ENCODE results near the gene MEF2C. TPM values are rescaled to one million over a fixed set of nuclear protein-coding genes. Genes with fewer than 3 reads are reported as not detected.

The MEF2C gene
- total and polyA plus RNA-seq, 2 of the 13 experiments (the other 11 are each of a cell fraction or from before 2014, with no cell fraction given) = 0.02 TPM; not detected in 1

DNA sequence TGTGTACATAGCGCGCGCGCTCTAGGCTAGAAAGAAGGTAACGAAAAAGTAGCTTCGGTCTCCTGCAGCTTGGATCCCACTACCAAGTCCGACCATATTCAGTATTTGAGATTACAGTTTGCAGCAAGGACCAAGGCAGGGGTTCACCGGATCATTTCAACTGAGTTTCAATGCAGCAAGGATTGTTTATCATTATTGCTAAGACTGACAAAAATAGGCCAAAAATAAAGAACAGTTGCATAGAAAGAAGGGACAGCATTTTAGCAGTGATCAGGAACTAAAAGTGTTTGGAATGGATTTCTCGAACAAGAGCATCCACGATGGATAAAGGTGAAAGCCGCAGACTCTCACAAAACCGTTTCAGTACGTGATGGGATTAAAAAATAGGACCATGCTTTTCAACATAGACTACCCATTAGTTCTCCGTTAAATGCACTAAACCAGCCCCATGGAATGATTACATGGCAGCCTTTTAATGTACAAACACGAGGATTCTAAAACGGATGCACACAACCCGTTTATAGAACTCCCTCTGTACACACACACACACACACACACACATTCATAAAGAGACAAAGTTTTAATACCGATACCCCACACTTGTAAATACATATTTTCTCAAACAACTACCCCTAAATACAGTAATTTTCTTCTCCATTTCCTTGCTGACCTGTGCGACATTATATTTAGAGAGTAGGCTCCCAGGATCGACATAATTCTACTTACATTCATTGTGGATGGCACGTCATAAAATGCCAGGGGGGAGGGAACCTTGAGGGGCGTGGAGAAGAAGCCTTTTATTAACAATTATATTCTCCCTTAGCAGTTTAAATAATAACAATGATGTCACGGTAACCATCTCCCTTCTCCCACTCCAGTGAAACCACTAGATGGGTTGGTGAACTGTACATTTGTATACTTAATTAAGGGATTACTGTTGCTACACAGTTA lies 197.1 kb downstream of the MEF2C start:
- no peak for DNase-seq (ENCODE audit: low spot score)
- H3K36me3 ChIP-seq (replicated peaks in 1 of 2; ENCODE audit: control insufficient read depth in 1 of 2, insufficient read depth in 2 of 2, low read length in 2 of 2) = no peaks in the 10 kb centered on the region
- no peaks in the 10 kb centered on the region for H3K9me3 ChIP-seq (ENCODE audit: low read length)
- no peak overlapping the region for H3K27ac ChIP-seq (ENCODE audit: extremely low read length, insufficient read depth, low read length)
- peaks cover 2 to 76% of the 10 kb centered on the region in 2 experiments; a peak in 4 of 5 replicates for H3K27me3 ChIP-seq (ENCODE audit: control insufficient read depth in 1 of 2, insufficient read depth in 2 of 2, low read length in 2 of 2)
- ChIA-PET POLR2A (no interaction called here), CTCF (ENCODE audit: low intra/inter-chr PET ratio, low total read pairs) (no interaction called here)
- no peaks in the 10 kb centered on the region for H3K4me1 ChIP-seq (ENCODE audit: insufficient read depth, low read length)
- H3K4me2 ChIP-seq (ENCODE audit: low read depth, low read length) = no peak overlapping the region
- TF ChIP-seq, protein P1, sequence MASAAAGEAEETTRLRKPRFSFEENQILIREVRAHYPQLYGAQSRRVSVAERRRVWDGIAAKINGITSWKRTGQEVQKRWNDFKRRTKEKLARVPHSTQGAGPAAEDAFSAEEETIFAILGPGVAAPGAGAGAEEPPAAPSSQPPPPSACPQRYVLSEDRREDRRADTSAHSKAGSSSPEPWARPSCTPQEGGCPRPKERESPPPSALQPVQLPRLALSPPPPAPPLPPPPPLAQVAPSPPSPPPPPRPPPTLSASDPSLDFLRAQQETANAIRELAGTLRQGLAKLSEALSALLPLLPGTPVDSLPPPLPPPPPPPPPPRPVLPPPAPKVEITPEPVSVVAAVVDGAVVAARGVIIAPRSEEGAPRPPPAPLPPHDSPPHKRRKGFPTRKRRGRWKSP (CRISPR knock-in tag; IDR thresholded peaks at IDR 0.05) = no peak
- TF ChIP-seq ZNF598 (CRISPR knock-in tag; IDR thresholded peaks at IDR 0.05; ENCODE audit: borderline replicate concordance) = no peak
- ATAC-seq = no peak
- no peak overlapping the region for H3K9ac ChIP-seq (ENCODE audit: insufficient read depth, low read depth, low read length)
- intact Hi-C loops (cut with micrococcal nuclease; ENCODE audit: unreplicated experiment) = no loop called here
- BruUV-seq (replicated peaks) = no TSS peak
- H2AFZ ChIP-seq (ENCODE audit: low read length) = no peak overlapping the region
- H3K4me3 ChIP-seq (replicated peaks in 1 of 3; ENCODE audit: insufficient read depth in 1 of 3, low read depth in 2 of 3, low read length in 3 of 3) = no peak overlapping the region
- FAIRE-seq = no peak
- H3K79me2 ChIP-seq (ENCODE audit: insufficient read depth, low read length) = no peaks in the 10 kb centered on the region
- WGBS (ENCODE audit: low lambda C conversion rate) = 22% methylated on average over 23 of the region's 23 CpGs
- H4K20me1 ChIP-seq (ENCODE audit: insufficient read depth, low read length) = no peaks in the 10 kb centered on the region
- in situ Hi-C loops (cut with HindIII; ENCODE audit: extremely low pct_ligation_motif_present, low pct_unique_long_range_greater_than_20kb) = loop anchor here (5.0 to 25.0 kb wide), 2 partner anchors 904 to 1274 kb away; partner anchors contain the start of gene CCNH

DNA sequence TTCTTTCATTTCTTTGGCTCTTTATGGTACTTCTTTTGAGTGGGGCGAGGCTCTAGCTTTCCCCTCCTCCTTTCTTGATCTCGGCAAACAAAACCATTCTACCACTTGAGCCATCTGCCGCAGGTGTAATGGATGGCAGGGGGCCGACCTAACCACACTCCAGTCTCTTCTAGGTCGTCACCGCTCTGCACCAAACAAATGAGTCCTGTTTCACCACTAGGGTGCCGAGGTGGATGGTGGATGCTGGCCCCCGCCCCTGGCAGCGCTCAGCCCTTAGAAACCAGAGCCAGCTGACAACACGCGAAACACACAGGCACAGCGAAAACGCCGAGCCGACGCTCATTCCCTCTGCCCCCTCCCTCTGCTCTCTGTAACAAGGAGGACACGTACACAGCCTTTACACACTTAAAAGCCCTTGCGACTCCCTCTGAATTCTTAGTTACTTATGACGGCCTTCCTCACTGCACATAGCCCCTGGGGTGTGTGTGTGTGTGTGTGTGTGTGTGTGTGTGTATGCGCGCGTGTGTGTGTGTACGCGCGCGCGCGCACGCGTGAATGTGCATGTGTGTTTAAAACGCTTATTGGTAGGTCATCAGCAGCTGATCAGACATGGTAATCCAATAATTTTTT lies 199.4 kb downstream of the MEF2C start:
- no TSS peak for BruUV-seq (replicated peaks)
- Histone ChIP-seq H3K4me3 (replicated peaks in 1 of 3; ENCODE audit: insufficient read depth in 1 of 3, low read depth in 2 of 3, low read length in 3 of 3) (no peak overlapping the region), H3K4me1 (ENCODE audit: insufficient read depth, low read length) (no peaks in the 10 kb centered on the region), H3K79me2 (ENCODE audit: insufficient read depth, low read length) (no peaks in the 10 kb centered on the region), H3K9me3 (ENCODE audit: low read length) (no peaks in the 10 kb centered on the region), H3K27me3 (ENCODE audit: control insufficient read depth in 1 of 2, insufficient read depth in 2 of 2, low read length in 2 of 2) (peaks cover 2 to 75% of the 10 kb centered on the region in 2 experiments; a peak in 4 of 5 replicates), H4K20me1 (ENCODE audit: insufficient read depth, low read length) (no peaks in the 10 kb centered on the region), H3K9ac (ENCODE audit: insufficient read depth, low read depth, low read length) (no peak overlapping the region), H3K36me3 (replicated peaks in 1 of 2; ENCODE audit: control insufficient read depth in 1 of 2, insufficient read depth in 2 of 2, low read length in 2 of 2) (no peaks in the 10 kb centered on the region), H3K27ac (ENCODE audit: extremely low read length, insufficient read depth, low read length) (no peak overlapping the region), H3K4me2 (ENCODE audit: low read depth, low read length) (no peak overlapping the region), H2AFZ (ENCODE audit: low read length) (no peak overlapping the region)
- ChIA-PET POLR2A (no interaction called here), CTCF (ENCODE audit: low intra/inter-chr PET ratio, low total read pairs) (no interaction called here)
- FAIRE-seq (no peak), DNase-seq (ENCODE audit: low spot score) (peak; percentile 5), ATAC-seq (peak; percentile 83)
- intact Hi-C loops (cut with micrococcal nuclease; ENCODE audit: unreplicated experiment) = no loop called here
- WGBS (ENCODE audit: low lambda C conversion rate) = 50% methylated on average over 25 of the region's 31 CpGs
- in situ Hi-C loops (cut with HindIII; ENCODE audit: extremely low pct_ligation_motif_present, low pct_unique_long_range_greater_than_20kb) = loop anchor here (25.0 kb wide), 1 partner anchor 1271 kb away; the partner anchor contains the start of gene CCNH
- TF ChIP-seq ESRRA (CRISPR knock-in tag; IDR thresholded peaks at IDR 0.05; ENCODE audit: low read depth) = no peak
- TF ChIP-seq ZNF816 (CRISPR knock-in tag; IDR thresholded peaks at IDR 0.05; ENCODE audit: borderline replicate concordance) = no peak
- TF ChIP-seq YEATS4 (CRISPR knock-in tag; IDR thresholded peaks at IDR 0.05; ENCODE audit: borderline replicate concordance) = no peak
- no peak for TF ChIP-seq AGO2 (optimal IDR thresholded peaks at IDR 0.05; ENCODE audit: low read depth, low read length)
- no peak for TF ChIP-seq ZNF616 (CRISPR knock-in tag; IDR thresholded peaks at IDR 0.05; ENCODE audit: low read depth)
- no peak for TF ChIP-seq ZNF83 (CRISPR knock-in tag; IDR thresholded peaks at IDR 0.05; ENCODE audit: borderline replicate concordance)
- no peak for TF ChIP-seq ZNF331 (CRISPR knock-in tag; IDR thresholded peaks at IDR 0.05)
- TF ChIP-seq, protein P2, sequence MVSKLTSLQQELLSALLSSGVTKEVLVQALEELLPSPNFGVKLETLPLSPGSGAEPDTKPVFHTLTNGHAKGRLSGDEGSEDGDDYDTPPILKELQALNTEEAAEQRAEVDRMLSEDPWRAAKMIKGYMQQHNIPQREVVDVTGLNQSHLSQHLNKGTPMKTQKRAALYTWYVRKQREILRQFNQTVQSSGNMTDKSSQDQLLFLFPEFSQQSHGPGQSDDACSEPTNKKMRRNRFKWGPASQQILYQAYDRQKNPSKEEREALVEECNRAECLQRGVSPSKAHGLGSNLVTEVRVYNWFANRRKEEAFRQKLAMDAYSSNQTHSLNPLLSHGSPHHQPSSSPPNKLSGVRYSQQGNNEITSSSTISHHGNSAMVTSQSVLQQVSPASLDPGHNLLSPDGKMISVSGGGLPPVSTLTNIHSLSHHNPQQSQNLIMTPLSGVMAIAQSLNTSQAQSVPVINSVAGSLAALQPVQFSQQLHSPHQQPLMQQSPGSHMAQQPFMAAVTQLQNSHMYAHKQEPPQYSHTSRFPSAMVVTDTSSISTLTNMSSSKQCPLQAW (CRISPR knock-in tag; IDR thresholded peaks at IDR 0.05) = no peak
- TF ChIP-seq, protein P3, sequence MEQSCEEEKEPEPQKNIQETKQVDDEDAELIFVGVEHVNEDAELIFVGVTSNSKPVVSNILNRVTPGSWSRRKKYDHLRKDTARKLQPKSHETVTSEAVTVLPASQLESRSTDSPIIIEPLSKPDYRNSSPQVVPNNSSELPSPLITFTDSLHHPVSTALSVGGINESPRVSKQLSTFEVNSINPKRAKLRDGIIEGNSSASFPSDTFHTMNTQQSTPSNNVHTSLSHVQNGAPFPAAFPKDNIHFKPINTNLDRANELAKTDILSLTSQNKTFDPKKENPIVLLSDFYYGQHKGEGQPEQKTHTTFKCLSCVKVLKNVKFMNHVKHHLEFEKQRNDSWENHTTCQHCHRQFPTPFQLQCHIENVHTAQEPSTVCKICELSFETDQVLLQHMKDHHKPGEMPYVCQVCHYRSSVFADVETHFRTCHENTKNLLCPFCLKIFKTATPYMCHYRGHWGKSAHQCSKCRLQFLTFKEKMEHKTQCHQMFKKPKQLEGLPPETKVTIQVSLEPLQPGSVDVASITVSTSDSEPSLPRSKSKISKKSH (CRISPR knock-in tag; IDR thresholded peaks at IDR 0.05; ENCODE audit: borderline replicate concordance) = no peak
